HL-60 (cell line): ENCODE data around the gene VTI1A.

Experiments
- DNase-seq, 2 experiments: peaks; one replicate each; pipeline ENCODE4 v3.0.0-alpha.2; 2010 to 2020; ENCODE audit warnings: low read depth in 1 of 2, low spot score in 1 of 2
- H3K27ac ChIP-seq: fragments of 250-450 bp; sonication (Bioruptor Pico); replicated peaks from 2 replicates; pipeline ENCODE4 v1.5.1; 2020; ENCODE audit warnings: mild to moderate bottlenecking, moderate library complexity
- H3K27me3 ChIP-seq: fragments of 250-450 bp; sonication (Bioruptor Pico); 2 replicates; pipeline ENCODE4 v1.5.1; 2021; ENCODE audit warnings: mild to moderate bottlenecking, moderate library complexity; ENCODE audit not compliant: insufficient read depth, poor library complexity, severe bottlenecking
- H3K4me3 ChIP-seq: replicated peaks from 2 replicates; pipeline ENCODE4 v1.5.1; 2011; ENCODE audit warnings: mild to moderate bottlenecking, control low read depth, low read length; ENCODE audit not compliant: insufficient read depth
- CTCF ChIP-seq: IDR thresholded peaks from one replicate; pipeline ENCODE4 v1.5.1; 2011; ENCODE audit warnings: low read length, control low read depth, inconsistent platforms; ENCODE audit not compliant: insufficient read depth
- GABPA ChIP-seq: IDR thresholded peaks from 2 replicates; pipeline ENCODE4 v1.6.1; 2012; ENCODE audit warnings: low read depth
- POLR2AphosphoS5 ChIP-seq: IDR thresholded peaks from 2 replicates; pipeline ENCODE4 v1.6.1; 2012; ENCODE audit warnings: low read depth
- REST ChIP-seq: IDR thresholded peaks from 2 replicates; pipeline ENCODE4 v1.6.1; 2012; ENCODE audit warnings: low read depth; ENCODE audit not compliant: insufficient replicate concordance
- SPI1 ChIP-seq: IDR thresholded peaks from 2 replicates; pipeline ENCODE4 v1.6.1; 2012; ENCODE audit warnings: low read depth, mild to moderate bottlenecking, borderline replicate concordance

VTI1A gene

GRCh38 chr10:112429654-112430230 lies 17.3 kb upstream of the VTI1A start:
- no peaks in the 10 kb centered on the region for H3K27me3 ChIP-seq
- no peak for TF ChIP-seq SPI1
- no peak for TF ChIP-seq REST
- no peak for TF ChIP-seq POLR2AphosphoS5
- TF ChIP-seq CTCF = no peak
- no peak for TF ChIP-seq GABPA
- no peak overlapping the region for H3K4me3 ChIP-seq
- no peak overlapping the region for H3K27ac ChIP-seq
- DNase-seq = no peak

- Histone ChIP-seq H3K27ac (no peak overlapping the region), H3K4me3 (no peak overlapping the region), H3K27me3 (no peaks in the 10 kb centered on the region)
- TF ChIP-seq CTCF (no peak), GABPA (no peak), REST (no peak), SPI1 (no peak), POLR2AphosphoS5 (no peak)
- no peak for DNase-seq
These were observed 13.9 kb upstream of the VTI1A start for GRCh38 chr10:112433136-112433535.

GRCh38 chr10:112434988-112435619 lies 11.9 kb upstream of the VTI1A start:
- TF ChIP-seq REST (no peak), SPI1 (no peak), GABPA (no peak), CTCF (no peak), POLR2AphosphoS5 (no peak)
- Histone ChIP-seq H3K27me3 (no peaks in the 10 kb centered on the region), H3K27ac (no peak overlapping the region), H3K4me3 (no peak overlapping the region)
- no peak for DNase-seq
